ENCODE data around the gene NRN1L. TPM values are rescaled to one million over a fixed set of nuclear protein-coding genes. Genes with fewer than 3 reads are reported as not detected.

Gene NRN1L
- total RNA-seq, 5 donors from 2014 or later (not counting 1 experiment from before 2014, with no cell fraction given): 0.72 to 5.3 (median 3.1) TPM

- H3K27ac Mint-ChIP-seq: no peak overlapping the region
- CTCF ChIA-PET: interaction anchor here in 1 of 2 donors (0.6 to 1.0 kb wide), 3 partner anchors 17 to 44 kb away, joined by 3 to 6 read pairs (median 3); no protein-coding TSS in a partner anchor
- H3K4me1 Mint-ChIP-seq: peaks cover under 1 to 16% (median 8%) of the 10 kb centered on the region in 3 donors
Observed at GRCh38 chr16:67927131-67927941, 42.7 kb downstream of the NRN1L start.

DNA sequence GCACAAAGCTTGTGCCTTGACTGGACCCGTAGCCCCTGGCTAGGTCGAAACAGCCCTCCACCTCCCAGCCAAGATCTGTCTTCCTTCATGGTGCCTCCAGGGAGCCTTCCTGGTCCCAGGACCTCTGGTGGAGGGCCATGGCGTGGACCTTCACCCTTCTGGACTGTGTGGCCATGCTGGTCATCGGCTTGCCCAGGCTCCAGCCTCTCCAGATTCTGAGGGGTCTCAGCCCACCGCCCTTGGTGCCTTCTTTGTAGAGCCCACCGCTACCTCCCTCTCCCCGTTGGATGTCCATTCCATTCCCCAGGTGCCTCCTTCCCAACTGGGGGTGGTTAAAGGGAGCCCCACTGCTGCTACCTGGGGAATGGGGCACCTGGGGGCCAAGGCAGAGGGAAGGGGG, 43.5 kb downstream of the NRN1L start:
- H3K4me1 ChIP-seq (ENCODE audit: control insufficient read depth in 1 of 2, extremely low read depth in 1 of 2, insufficient read depth in 2 of 2, low read length in 2 of 2): peaks cover 0 to 9% of the 10 kb centered on the region in 2 experiments
- Mint-ChIP-seq H3K27ac (peak overlapping the region in 1 of 2 donors; percentile 73), H3K9me3 (no peaks in the 10 kb centered on the region), H3K4me3 (no peak overlapping the region), H3K36me3 (peaks cover 5% of the 10 kb centered on the region), H3K4me1 (peaks cover 0 to 12% (median 8%) of the 10 kb centered on the region in 3 donors), H3K27me3 (no peaks in the 10 kb centered on the region)
- H3K36me3 ChIP-seq (ENCODE audit: control insufficient read depth in 2 of 2, extremely low read depth in 1 of 2, insufficient read depth in 1 of 2, low read length in 1 of 2): peaks cover 21 to 73% of the 10 kb centered on the region in 2 donors
- ATAC-seq (replicated peaks in 1 of 4) (no peak), DNase-seq (no peak)
- WGBS (ENCODE audit: insufficient coverage): 71% methylated on average over 2 of the region's 7 CpGs
- H3K27ac ChIP-seq (ENCODE audit: low read length): no peak overlapping the region
- no peaks in the 10 kb centered on the region for H3K9me3 ChIP-seq
- no peaks in the 10 kb centered on the region for H3K27me3 ChIP-seq (replicated peaks in 1 of 2; ENCODE audit: control insufficient read depth in 2 of 2, extremely low read depth in 1 of 2, insufficient read depth in 2 of 2, low read length in 1 of 2)
- ChIA-PET CTCF (interaction anchor here (0.5 to 1.3 kb wide), 4 partner anchors 10 to 407 kb away, joined by 3 to 5 read pairs (median 4); no protein-coding TSS in a partner anchor), POLR2A (interaction anchor here in 1 of 2 donors (0.5 kb wide), 1 partner anchor 216 kb away, joined by 3 read pairs; no protein-coding TSS in a partner anchor)
- no peak overlapping the region for H3K4me3 ChIP-seq (ENCODE audit: control insufficient read depth in 1 of 2, extremely low read depth in 1 of 2, low read length in 1 of 2)

More at GRCh38 chr16:67927131-67927941, 42.7 kb downstream of the NRN1L start:
- H3K4me1 ChIP-seq (ENCODE audit: control insufficient read depth in 1 of 2, extremely low read depth in 1 of 2, insufficient read depth in 2 of 2, low read length in 2 of 2): peaks cover 0 to 9% of the 10 kb centered on the region in 2 experiments
- Mint-ChIP-seq H3K27me3 (no peaks in the 10 kb centered on the region), H3K4me3 (no peak overlapping the region), H3K36me3 (peaks cover 3% of the 10 kb centered on the region), H3K9me3 (no peaks in the 10 kb centered on the region)
- no peak overlapping the region for H3K4me3 ChIP-seq (ENCODE audit: control insufficient read depth in 1 of 2, extremely low read depth in 1 of 2, low read length in 1 of 2)
- 93% methylated on average over 20 of the region's 22 CpGs for WGBS (ENCODE audit: insufficient coverage)
- H3K36me3 ChIP-seq (ENCODE audit: control insufficient read depth in 2 of 2, extremely low read depth in 1 of 2, insufficient read depth in 1 of 2, low read length in 1 of 2): peaks cover 21 to 74% of the 10 kb centered on the region in 2 donors
- no peak for ATAC-seq (replicated peaks in 1 of 4)
- no peaks in the 10 kb centered on the region for H3K27me3 ChIP-seq (replicated peaks in 1 of 2; ENCODE audit: control insufficient read depth in 2 of 2, extremely low read depth in 1 of 2, insufficient read depth in 2 of 2, low read length in 1 of 2)
- H3K9me3 ChIP-seq: no peaks in the 10 kb centered on the region
- H3K27ac ChIP-seq (ENCODE audit: low read length): no peak overlapping the region
- POLR2A ChIA-PET: interaction anchor here in 1 of 2 donors (1.2 kb wide), 1 partner anchor 130 kb away, joined by 3 read pairs; no protein-coding TSS in a partner anchor
- no peak for DNase-seq

- Histone ChIP-seq H3K27me3 (replicated peaks in 1 of 2; ENCODE audit: control insufficient read depth in 2 of 2, extremely low read depth in 1 of 2, insufficient read depth in 2 of 2, low read length in 1 of 2) (no peaks in the 10 kb centered on the region), H3K4me3 (ENCODE audit: control insufficient read depth in 1 of 2, extremely low read depth in 1 of 2, low read length in 1 of 2) (no peak overlapping the region), H3K9me3 (no peaks in the 10 kb centered on the region), H3K4me1 (ENCODE audit: control insufficient read depth in 1 of 2, extremely low read depth in 1 of 2, insufficient read depth in 2 of 2, low read length in 2 of 2) (peaks cover 0 to 9% of the 10 kb centered on the region in 2 experiments), H3K36me3 (ENCODE audit: control insufficient read depth in 2 of 2, extremely low read depth in 1 of 2, insufficient read depth in 1 of 2, low read length in 1 of 2) (peaks cover 23 to 71% of the 10 kb centered on the region in 2 donors), H3K27ac (ENCODE audit: low read length) (peak overlapping the region; percentile 24)
- Mint-ChIP-seq H3K9me3 (no peaks in the 10 kb centered on the region), H3K27me3 (no peaks in the 10 kb centered on the region), H3K27ac (peak overlapping the region; percentile 27 to 58), H3K36me3 (peaks cover 7% of the 10 kb centered on the region), H3K4me1 (peaks cover 2 to 14% (median 11%) of the 10 kb centered on the region in 3 donors), H3K4me3 (no peak overlapping the region)
- POLR2A ChIA-PET: interaction anchor here in 1 of 2 donors (0.5 kb wide), 1 partner anchor 215 kb away, joined by 3 read pairs; no protein-coding TSS in a partner anchor
- WGBS (ENCODE audit: insufficient coverage): 59% methylated on average over 5 of the region's 16 CpGs
- ATAC-seq (replicated peaks in 1 of 4): peak; percentile 74 to 87 (median 82)
- CTCF ChIA-PET: interaction anchor here (0.5 to 1.3 kb wide), 5 partner anchors 9 to 407 kb away, joined by 3 to 5 read pairs (median 3); partner anchors contain the start of genes RANBP10 (in 1 of the 2) and TSNAXIP1 (in 1 of the 2)
- DNase-seq: peak; percentile 49 to 82 (median 66)
Observed at GRCh38 chr16:67928561-67929364, 44.1 kb downstream of the NRN1L start.

- Mint-ChIP-seq H3K36me3 (peaks cover 17% of the 10 kb centered on the region), H3K27me3 (no peaks in the 10 kb centered on the region), H3K4me3 (no peak overlapping the region), H3K9me3 (no peaks in the 10 kb centered on the region), H3K4me1 (peaks cover 15 to 28% (median 20%) of the 10 kb centered on the region in 3 donors), H3K27ac (no peak overlapping the region)
- H3K9me3 ChIP-seq: no peaks in the 10 kb centered on the region
- POLR2A ChIA-PET: interaction anchor here (0.6 kb wide), 2 partner anchors 23 to 410 kb away, joined by 4 to 7 read pairs; no protein-coding TSS in a partner anchor
- no peak for ATAC-seq (replicated peaks in 1 of 4)
- peaks cover 22 to 79% of the 10 kb centered on the region in 2 donors for H3K36me3 ChIP-seq (ENCODE audit: control insufficient read depth in 2 of 2, extremely low read depth in 1 of 2, insufficient read depth in 1 of 2, low read length in 1 of 2)
- H3K27me3 ChIP-seq (replicated peaks in 1 of 2; ENCODE audit: control insufficient read depth in 2 of 2, extremely low read depth in 1 of 2, insufficient read depth in 2 of 2, low read length in 1 of 2): no peaks in the 10 kb centered on the region
- H3K4me3 ChIP-seq (ENCODE audit: control insufficient read depth in 1 of 2, extremely low read depth in 1 of 2, low read length in 1 of 2): no peak overlapping the region
- 90% methylated on average over 11 of the region's 14 CpGs for WGBS (ENCODE audit: insufficient coverage)
- CTCF ChIA-PET: no interaction called here
- H3K4me1 ChIP-seq (ENCODE audit: control insufficient read depth in 1 of 2, extremely low read depth in 1 of 2, insufficient read depth in 2 of 2, low read length in 2 of 2): peaks cover 0 to 21% of the 10 kb centered on the region in 2 experiments
- no peak for DNase-seq
- no peak overlapping the region for H3K27ac ChIP-seq (ENCODE audit: low read length)
Observed at GRCh38 chr16:67930191-67930590, 45.5 kb downstream of the NRN1L start.

DNA sequence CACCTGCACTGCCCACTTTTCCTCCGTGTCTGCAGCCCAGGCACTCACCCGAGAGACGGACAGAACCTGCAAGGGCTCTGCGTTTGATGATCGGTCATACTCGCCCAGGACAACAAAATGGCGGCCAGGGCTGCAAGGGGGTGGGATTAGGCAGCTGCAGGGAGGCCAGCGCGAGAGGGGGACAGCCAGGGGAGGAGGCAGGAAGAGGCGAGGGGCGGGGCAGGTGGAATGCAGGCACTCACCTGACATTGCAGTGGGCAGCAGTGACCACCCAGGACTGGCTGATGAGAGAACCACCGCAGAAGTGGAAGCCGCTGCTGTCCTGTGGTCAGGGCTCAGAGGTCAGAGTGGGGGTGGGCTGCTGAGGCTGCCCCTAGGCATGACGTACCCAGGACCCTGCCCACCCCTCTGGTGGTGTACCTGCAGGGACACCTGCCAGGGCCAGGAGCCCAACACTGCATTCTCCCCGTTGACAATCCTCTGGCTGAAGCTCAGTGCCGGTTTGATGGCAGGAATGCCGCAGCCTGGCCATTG, 46.1 kb downstream of the NRN1L start:
- H3K4me3 Mint-ChIP-seq: no peak overlapping the region
- ChIA-PET POLR2A (interaction anchor here (0.6 kb wide), 2 partner anchors 23 to 411 kb away, joined by 4 to 7 read pairs; no protein-coding TSS in a partner anchor), CTCF (no interaction called here)
- ATAC-seq (replicated peaks in 1 of 4): no peak
- H3K27me3 Mint-ChIP-seq: no peaks in the 10 kb centered on the region
- H3K4me1 ChIP-seq (ENCODE audit: control insufficient read depth in 1 of 2, extremely low read depth in 1 of 2, insufficient read depth in 2 of 2, low read length in 2 of 2): peaks cover 0 to 26% of the 10 kb centered on the region in 2 experiments
- H3K27ac ChIP-seq (ENCODE audit: low read length): no peak overlapping the region
- peaks cover 20 to 32% (median 26%) of the 10 kb centered on the region in 3 donors for H3K4me1 Mint-ChIP-seq
- no peaks in the 10 kb centered on the region for H3K9me3 Mint-ChIP-seq
- H3K9me3 ChIP-seq: no peaks in the 10 kb centered on the region
- no peak overlapping the region for H3K27ac Mint-ChIP-seq
- H3K4me3 ChIP-seq (ENCODE audit: control insufficient read depth in 1 of 2, extremely low read depth in 1 of 2, low read length in 1 of 2): no peak overlapping the region
- peaks cover 23% of the 10 kb centered on the region for H3K36me3 Mint-ChIP-seq
- H3K27me3 ChIP-seq (replicated peaks in 1 of 2; ENCODE audit: control insufficient read depth in 2 of 2, extremely low read depth in 1 of 2, insufficient read depth in 2 of 2, low read length in 1 of 2): no peaks in the 10 kb centered on the region
- 95% methylated on average over 16 of the region's 17 CpGs for WGBS (ENCODE audit: insufficient coverage)
- H3K36me3 ChIP-seq (ENCODE audit: control insufficient read depth in 2 of 2, extremely low read depth in 1 of 2, insufficient read depth in 1 of 2, low read length in 1 of 2): peaks cover 22 to 78% of the 10 kb centered on the region in 2 donors
- DNase-seq: no peak
